Stimulated activated memory B cell treated with anti-CD40 and anti-IgM and Interleukin-4, amounts not matched to agents 10 μg/mL and 1 μg/mL and 100 μg/mL, for 72 hours (primary cell): ENCODE results near the gene CTNND2.
A peak's percentile ranks its signal among the peaks of the same experiment; 100 is the strongest.

Experiments used
- ATAC-seq: fragments of 150-1000 bp; cut with Tn5 transposase; 2 replicates; pipeline ENCODE4 v1.10.0; 2021
- H3K27ac Mint-ChIP-seq: one replicate; pipeline ENCODE4 v1.8.0; 2022; ENCODE audit warnings: mild to moderate bottlenecking, mixed read lengths
- H3K27me3 Mint-ChIP-seq: one replicate; pipeline ENCODE4 v1.8.0; 2022; ENCODE audit warnings: mixed read lengths
- H3K36me3 Mint-ChIP-seq: one replicate; pipeline ENCODE4 v1.8.0; 2022; ENCODE audit warnings: mixed read lengths
- H3K4me1 Mint-ChIP-seq: one replicate; pipeline ENCODE4 v1.8.0; 2022; ENCODE audit warnings: mixed read lengths
- H3K4me3 Mint-ChIP-seq: one replicate; pipeline ENCODE4 v1.8.0; 2022; ENCODE audit warnings: mild to moderate bottlenecking, moderate library complexity, mixed read lengths
- H3K9me3 Mint-ChIP-seq: one replicate; pipeline ENCODE4 v1.8.0; 2022; ENCODE audit warnings: mixed read lengths

CTNND2 gene

GRCh38 chr5:11385251-11385900, 518.9 kb downstream of the CTNND2 start:
- ATAC-seq, result no peak
- Mint-ChIP-seq H3K36me3 (no peaks in the 10 kb centered on the region), H3K27ac (no peak overlapping the region), H3K4me1 (peaks cover 8% of the 10 kb centered on the region), H3K9me3 (peaks cover 3% of the 10 kb centered on the region), H3K27me3 (peaks cover 53% of the 10 kb centered on the region), H3K4me3 (no peak overlapping the region)

GRCh38 chr5:11384441-11385250, 519.6 kb downstream of the CTNND2 start:
- H3K9me3 Mint-ChIP-seq, result peaks cover 3% of the 10 kb centered on the region
- H3K4me1 Mint-ChIP-seq, result peaks cover 8% of the 10 kb centered on the region
- ATAC-seq, result peak; percentile 44
- peak overlapping the region; percentile 53 for H3K4me3 Mint-ChIP-seq
- peaks cover 53% of the 10 kb centered on the region for H3K27me3 Mint-ChIP-seq
- H3K36me3 Mint-ChIP-seq, result no peaks in the 10 kb centered on the region
- H3K27ac Mint-ChIP-seq, result no peak overlapping the region

GRCh38 chr5:11383506-11384095, 520.6 kb downstream of the CTNND2 start:
- Mint-ChIP-seq H3K27me3 (peaks cover 53% of the 10 kb centered on the region), H3K36me3 (no peaks in the 10 kb centered on the region), H3K4me1 (peaks cover 8% of the 10 kb centered on the region), H3K9me3 (peaks cover 3% of the 10 kb centered on the region), H3K27ac (no peak overlapping the region), H3K4me3 (no peak overlapping the region)
- no peak for ATAC-seq

GRCh38 chr5:11378461-11378860, 525.8 kb downstream of the CTNND2 start:
- Mint-ChIP-seq H3K4me3 (no peak overlapping the region), H3K4me1 (no peaks in the 10 kb centered on the region), H3K27me3 (peaks cover 34% of the 10 kb centered on the region)

GRCh38 chr5:11377896-11378295, 526.4 kb downstream of the CTNND2 start:
- H3K36me3 Mint-ChIP-seq, result no peaks in the 10 kb centered on the region
- no peaks in the 10 kb centered on the region for H3K9me3 Mint-ChIP-seq
- H3K27me3 Mint-ChIP-seq, result peaks cover 28% of the 10 kb centered on the region
- no peak for ATAC-seq
- H3K4me3 Mint-ChIP-seq, result no peak overlapping the region
- no peaks in the 10 kb centered on the region for H3K4me1 Mint-ChIP-seq
- no peak overlapping the region for H3K27ac Mint-ChIP-seq

More at GRCh38 chr5:11378461-11378860, 525.8 kb downstream of the CTNND2 start:
- Mint-ChIP-seq H3K36me3 (no peaks in the 10 kb centered on the region), H3K27ac (no peak overlapping the region), H3K9me3 (no peaks in the 10 kb centered on the region)
- no peak for ATAC-seq

- Mint-ChIP-seq H3K4me3 (no peak overlapping the region), H3K27me3 (no peaks in the 10 kb centered on the region), H3K4me1 (no peaks in the 10 kb centered on the region), H3K27ac (no peak overlapping the region), H3K9me3 (no peaks in the 10 kb centered on the region), H3K36me3 (no peaks in the 10 kb centered on the region)
- no peak for ATAC-seq
Measured at GRCh38 chr5:11372191-11372590, 532.1 kb downstream of the CTNND2 start.

- ATAC-seq, result no peak
- no peaks in the 10 kb centered on the region for H3K27me3 Mint-ChIP-seq
- H3K9me3 Mint-ChIP-seq, result no peaks in the 10 kb centered on the region
- H3K4me1 Mint-ChIP-seq, result no peaks in the 10 kb centered on the region
- H3K27ac Mint-ChIP-seq, result no peak overlapping the region
- no peaks in the 10 kb centered on the region for H3K36me3 Mint-ChIP-seq
- no peak overlapping the region for H3K4me3 Mint-ChIP-seq
Measured at GRCh38 chr5:11371021-11371420, 533.2 kb downstream of the CTNND2 start.

GRCh38 chr5:11364531-11364930, 539.7 kb downstream of the CTNND2 start:
- Mint-ChIP-seq H3K9me3 (no peaks in the 10 kb centered on the region), H3K4me3 (no peak overlapping the region), H3K27ac (no peak overlapping the region), H3K27me3 (no peaks in the 10 kb centered on the region), H3K4me1 (peaks cover 6% of the 10 kb centered on the region), H3K36me3 (no peaks in the 10 kb centered on the region)
- no peak for ATAC-seq

GRCh38 chr5:11363631-11364178, 540.5 kb downstream of the CTNND2 start:
- peaks cover 6% of the 10 kb centered on the region for H3K4me1 Mint-ChIP-seq
- H3K9me3 Mint-ChIP-seq, result no peaks in the 10 kb centered on the region
- H3K4me3 Mint-ChIP-seq, result no peak overlapping the region
- no peak for ATAC-seq
- no peaks in the 10 kb centered on the region for H3K36me3 Mint-ChIP-seq
- no peaks in the 10 kb centered on the region for H3K27me3 Mint-ChIP-seq
- no peak overlapping the region for H3K27ac Mint-ChIP-seq

- Mint-ChIP-seq H3K4me1 (peaks cover 6% of the 10 kb centered on the region), H3K36me3 (no peaks in the 10 kb centered on the region), H3K9me3 (no peaks in the 10 kb centered on the region), H3K27ac (no peak overlapping the region), H3K4me3 (no peak overlapping the region), H3K27me3 (no peaks in the 10 kb centered on the region)
- no peak for ATAC-seq
Measured at GRCh38 chr5:11361768-11362167, 542.5 kb downstream of the CTNND2 start.

GRCh38 chr5:11357928-11358327, 546.3 kb downstream of the CTNND2 start:
- H3K27me3 Mint-ChIP-seq, result no peaks in the 10 kb centered on the region
- H3K9me3 Mint-ChIP-seq, result peaks cover 3% of the 10 kb centered on the region
- no peak overlapping the region for H3K27ac Mint-ChIP-seq
- no peaks in the 10 kb centered on the region for H3K36me3 Mint-ChIP-seq
- H3K4me1 Mint-ChIP-seq, result peaks cover 6% of the 10 kb centered on the region
- no peak overlapping the region for H3K4me3 Mint-ChIP-seq
- no peak for ATAC-seq

GRCh38 chr5:11355491-11355890, 548.8 kb downstream of the CTNND2 start:
- Mint-ChIP-seq H3K36me3 (no peaks in the 10 kb centered on the region), H3K27me3 (no peaks in the 10 kb centered on the region), H3K9me3 (peaks cover 3% of the 10 kb centered on the region), H3K27ac (no peak overlapping the region), H3K4me1 (no peaks in the 10 kb centered on the region), H3K4me3 (no peak overlapping the region)
- no peak for ATAC-seq

- Mint-ChIP-seq H3K27me3 (peaks cover 8% of the 10 kb centered on the region), H3K4me3 (no peak overlapping the region), H3K4me1 (no peaks in the 10 kb centered on the region), H3K27ac (no peak overlapping the region), H3K36me3 (no peaks in the 10 kb centered on the region), H3K9me3 (no peaks in the 10 kb centered on the region)
- no peak for ATAC-seq
Measured at GRCh38 chr5:11346336-11346735, 557.9 kb downstream of the CTNND2 start.

- Mint-ChIP-seq H3K9me3 (peaks cover 9% of the 10 kb centered on the region), H3K4me1 (peaks cover 4% of the 10 kb centered on the region), H3K27ac (no peak overlapping the region), H3K27me3 (no peaks in the 10 kb centered on the region), H3K4me3 (no peak overlapping the region), H3K36me3 (no peaks in the 10 kb centered on the region)
- ATAC-seq, result no peak
Measured at GRCh38 chr5:11335881-11336760, 568.1 kb downstream of the CTNND2 start.

GRCh38 chr5:11334404-11334803, 569.8 kb downstream of the CTNND2 start:
- Mint-ChIP-seq H3K27ac (no peak overlapping the region), H3K4me1 (peaks cover 4% of the 10 kb centered on the region), H3K36me3 (no peaks in the 10 kb centered on the region), H3K27me3 (no peaks in the 10 kb centered on the region), H3K9me3 (peaks cover 9% of the 10 kb centered on the region), H3K4me3 (no peak overlapping the region)
- no peak for ATAC-seq
